Measurements from ENCODE around the gene RPL5.

The RPL5 gene

GRCh38 chr1:92808381-92808780 is 23.5 kb upstream of the RPL5 start:
- no peak for DNase-seq

DNA sequence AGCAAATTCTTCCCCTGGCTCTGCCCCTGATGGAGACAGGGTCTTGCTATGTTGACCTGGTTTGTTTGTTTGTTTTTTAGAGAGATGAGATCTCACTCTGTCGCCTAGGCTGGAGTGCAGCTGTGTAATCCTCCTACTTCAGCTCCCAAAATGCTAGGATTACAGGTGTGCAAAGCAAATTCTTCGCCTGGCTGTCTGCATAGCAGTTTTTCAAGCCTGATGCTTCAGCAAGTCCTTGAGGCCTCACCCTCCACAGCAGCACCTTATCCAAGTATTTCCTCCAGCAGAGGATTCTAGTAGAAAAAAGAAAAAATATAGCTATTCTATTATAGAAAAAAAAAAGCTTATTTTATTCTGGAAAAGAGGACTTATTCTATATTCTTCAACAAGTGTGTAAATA is 15.1 kb upstream of the RPL5 start:
- DNase-seq = no peak

DNA sequence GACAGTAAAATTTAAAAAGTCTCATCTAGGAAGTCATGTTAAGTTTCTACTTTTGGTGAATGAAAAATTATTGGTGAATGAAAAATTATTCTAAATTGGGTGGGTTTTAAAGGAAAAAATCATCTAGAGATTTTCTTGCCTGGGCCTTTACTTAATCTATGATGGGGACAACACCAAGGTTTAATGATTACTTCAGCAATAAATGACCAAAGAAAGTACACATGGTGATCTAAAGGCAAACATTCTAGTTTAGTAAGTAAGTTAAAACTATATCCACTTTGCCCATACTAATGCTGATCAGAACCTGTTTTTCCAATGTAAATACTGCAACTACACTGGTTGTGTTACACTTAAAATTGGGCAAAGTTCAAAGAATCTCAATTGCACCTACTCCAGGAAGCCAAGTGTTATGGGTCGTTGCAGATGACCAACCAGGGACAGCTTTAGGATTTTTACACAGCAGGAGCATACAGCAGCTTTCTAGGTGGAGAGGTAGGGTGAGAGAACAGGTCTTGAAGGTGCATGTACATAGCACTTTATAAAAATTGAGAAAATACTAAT is 14.6 kb upstream of the RPL5 start:
- no peak for DNase-seq

- no peak for DNase-seq
Observed at GRCh38 chr1:92817986-92818764, 13.7 kb upstream of the RPL5 start.

GRCh38 chr1:92820024-92820423 is 11.8 kb upstream of the RPL5 start:
- DNase-seq = no peak

GRCh38 chr1:92820551-92820950 is 11.3 kb upstream of the RPL5 start:
- no peak for DNase-seq

- no peak for DNase-seq
Observed at GRCh38 chr1:92822879-92823278, 9.0 kb upstream of the RPL5 start.

DNA sequence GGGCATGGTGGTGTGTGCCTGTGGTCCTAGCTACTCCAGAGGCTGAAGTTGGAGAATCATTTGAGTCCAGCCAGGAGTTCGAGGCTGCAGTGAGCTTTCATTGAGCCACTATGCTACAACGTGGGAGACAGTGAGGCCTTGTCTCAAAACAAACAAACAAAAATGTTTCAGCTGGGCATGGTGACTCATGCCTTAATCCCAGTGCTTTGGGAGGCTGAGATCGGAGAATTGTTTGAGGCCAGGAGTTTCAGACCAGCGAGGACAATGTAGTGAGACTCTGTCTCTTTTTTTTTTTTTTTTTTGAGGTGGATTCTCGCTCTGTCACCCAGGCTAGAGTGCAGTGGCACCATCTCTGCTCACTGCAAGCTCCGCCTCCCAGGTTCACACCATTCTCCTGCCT is 5.0 kb upstream of the RPL5 start:
- DNase-seq = no peak

DNA sequence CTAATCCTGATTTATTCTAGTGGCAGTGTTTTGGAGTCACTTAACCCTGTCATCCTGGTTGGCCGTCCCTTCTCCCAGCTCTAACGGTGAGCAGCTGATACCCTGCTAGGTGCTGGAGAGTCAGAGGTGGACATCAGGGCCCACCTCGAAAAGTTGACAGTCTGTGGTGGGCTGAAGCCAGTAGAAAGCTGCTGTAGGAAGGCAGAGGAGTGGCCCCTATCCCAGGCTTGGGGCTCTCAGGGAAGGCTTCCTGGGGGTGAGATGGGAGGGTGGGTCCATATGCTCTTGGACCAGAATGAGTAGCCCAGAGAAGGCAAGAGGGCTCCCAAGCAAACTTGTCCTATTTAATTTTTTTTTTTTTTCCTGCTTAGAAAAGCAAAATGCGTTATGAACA is 475 bp upstream of the RPL5 start:
- DNase-seq = no peak

DNA sequence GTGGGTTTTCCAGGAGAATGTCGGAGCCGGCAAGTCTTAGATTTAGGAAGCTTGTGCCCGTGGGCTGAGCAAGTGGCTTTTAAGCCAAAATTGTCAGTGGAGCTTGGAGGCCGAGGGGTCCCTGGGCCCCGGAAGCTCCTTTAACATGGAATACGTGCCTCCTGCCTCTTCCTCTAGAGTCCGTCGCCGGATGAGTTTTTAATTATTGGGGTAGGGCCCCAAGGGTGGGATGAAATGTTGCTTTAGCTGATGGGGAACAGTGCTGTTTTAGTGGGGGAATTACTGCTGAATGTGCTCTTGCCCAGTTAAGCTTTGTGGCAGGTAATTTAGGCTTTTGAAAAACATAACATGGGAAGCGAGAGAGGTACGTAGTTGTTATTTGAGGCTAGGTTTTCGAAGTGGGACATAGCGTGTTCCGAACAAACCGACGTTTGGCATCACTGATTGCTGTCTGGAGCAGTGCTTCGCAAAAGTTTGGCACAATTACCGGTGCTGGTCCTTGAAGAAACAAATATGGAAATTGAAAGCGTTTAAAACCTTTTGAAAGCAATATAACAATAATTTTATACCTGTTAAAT is 786 bp downstream of the RPL5 start:
- no peak for DNase-seq

DNA sequence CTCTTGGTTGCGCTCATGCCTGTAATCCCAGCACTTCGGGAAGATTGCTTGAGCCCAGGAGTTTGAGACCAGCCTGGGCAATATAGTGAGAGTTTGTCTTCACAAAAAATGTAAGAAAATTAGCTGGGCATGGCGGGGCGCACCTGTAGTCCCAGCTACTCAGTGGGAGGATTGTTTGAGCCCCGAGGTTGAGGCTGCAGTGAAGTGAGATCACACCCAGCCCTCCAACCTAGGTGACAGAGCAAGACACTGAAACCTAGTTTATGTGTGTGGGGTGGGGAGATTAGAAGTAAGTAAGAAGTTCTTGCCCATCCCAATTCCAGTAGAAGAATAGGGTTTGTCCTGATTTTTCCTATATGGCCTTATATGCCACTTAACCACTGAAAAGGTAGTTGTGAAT is 2.0 kb downstream of the RPL5 start:
- DNase-seq = no peak

- DNase-seq = no peak
Observed at GRCh38 chr1:92834617-92835016, 2.8 kb downstream of the RPL5 start.

DNA sequence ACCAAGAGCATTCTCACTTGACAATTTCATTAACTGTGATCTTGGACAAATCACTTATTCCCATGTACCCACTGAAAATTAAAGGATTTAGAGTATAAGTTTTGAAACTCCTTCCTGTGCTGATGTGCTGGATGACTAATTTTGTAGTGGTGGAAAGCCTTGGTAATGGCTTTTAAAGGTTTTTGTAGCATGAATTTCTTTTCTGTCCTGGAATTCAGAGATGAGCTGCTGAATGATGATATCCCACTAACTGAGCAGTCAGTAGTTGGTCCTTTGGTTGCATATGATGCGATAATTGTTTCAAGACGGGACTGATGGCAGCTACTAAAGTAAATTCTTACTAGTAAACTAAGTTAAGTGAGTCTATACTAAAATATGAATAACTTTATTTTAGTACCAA is 5.2 kb downstream of the RPL5 start:
- no peak for DNase-seq

GRCh38 chr1:92838519-92838918 is 6.7 kb downstream of the RPL5 start:
- no peak for DNase-seq

GRCh38 chr1:92839442-92839841 is 7.6 kb downstream of the RPL5 start:
- DNase-seq = no peak

DNA sequence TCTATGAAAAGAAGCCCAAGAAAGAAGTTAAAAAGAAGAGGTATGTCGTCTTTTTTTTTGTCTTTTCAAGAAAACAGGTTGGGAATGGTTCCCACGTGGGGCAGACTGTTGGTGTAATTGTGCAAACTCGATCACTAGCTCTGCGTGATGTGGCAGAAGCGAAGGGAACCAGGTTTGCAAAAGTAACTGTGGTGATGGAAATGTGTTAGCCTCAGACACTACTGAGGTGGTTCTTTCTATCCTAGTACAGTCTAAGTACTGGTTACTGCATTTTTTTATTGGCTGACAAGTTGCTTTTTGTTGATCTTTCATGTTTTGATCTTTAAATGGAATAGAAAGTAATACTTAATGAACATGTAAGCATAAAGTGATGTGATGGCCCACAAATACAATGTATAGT is 8.8 kb downstream of the RPL5 start:
- DNase-seq = no peak

DNA sequence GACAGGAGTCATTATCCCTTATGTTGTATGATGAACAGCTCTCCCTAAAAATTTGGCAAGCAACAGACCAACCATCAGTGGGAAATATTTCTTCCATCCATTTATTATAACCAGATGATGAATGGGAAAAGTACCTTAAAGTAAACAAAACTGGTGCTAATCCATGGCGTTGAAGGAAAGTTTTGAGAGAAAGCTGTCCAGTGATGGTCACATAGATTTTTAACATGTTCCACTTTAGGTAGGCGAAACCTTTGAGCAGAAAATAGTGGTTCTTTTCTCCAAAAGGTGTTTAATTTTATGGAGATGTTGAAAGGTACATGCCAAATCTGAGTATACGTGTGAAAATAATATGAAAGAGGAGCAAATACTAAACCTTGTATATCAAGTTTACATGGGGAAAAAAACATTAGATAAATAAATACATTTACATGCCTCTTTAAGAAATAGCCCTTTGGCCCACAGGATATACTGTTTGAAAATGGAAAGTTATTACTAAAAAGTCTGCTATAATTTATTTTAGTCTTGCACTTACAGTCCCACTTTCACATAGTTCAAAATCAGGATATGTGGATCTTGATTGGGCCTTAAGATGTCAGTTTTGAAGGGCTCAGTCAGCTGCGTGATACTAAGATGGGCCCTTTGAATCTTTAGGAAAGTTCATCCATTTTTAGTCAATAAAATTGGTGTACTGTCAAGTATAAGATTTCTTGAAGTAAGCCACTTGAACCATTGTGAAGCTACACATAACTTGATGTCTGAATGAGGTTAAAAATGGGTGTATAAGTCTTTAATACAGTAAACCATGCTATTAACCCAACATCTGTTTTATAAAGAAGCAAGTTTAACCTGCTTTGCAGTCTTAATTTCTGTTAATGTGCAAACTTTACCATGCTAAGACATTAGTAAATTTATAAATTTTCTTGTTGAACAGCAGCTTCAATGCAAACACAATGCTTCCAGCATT is 10.5 kb downstream of the RPL5 start:
- no peak for DNase-seq

DNA sequence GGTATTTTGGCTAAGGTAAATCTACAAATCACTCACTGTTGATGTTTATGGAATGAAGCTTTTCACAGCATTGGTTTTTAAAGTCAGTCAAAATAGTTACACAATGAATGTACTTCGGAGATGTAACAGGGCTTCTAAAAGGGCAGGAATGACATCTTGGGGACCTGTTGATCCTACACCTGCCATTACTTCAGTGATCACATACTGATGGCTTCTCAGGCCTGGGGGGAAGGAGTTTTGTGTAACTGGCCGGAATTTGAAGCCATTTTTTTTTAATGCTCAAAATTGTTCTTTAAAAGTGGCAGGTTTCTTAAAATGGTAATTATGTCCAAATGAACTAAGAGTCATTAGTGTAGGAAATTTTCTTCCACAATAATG is 11.2 kb downstream of the RPL5 start:
- no peak for DNase-seq

DNA sequence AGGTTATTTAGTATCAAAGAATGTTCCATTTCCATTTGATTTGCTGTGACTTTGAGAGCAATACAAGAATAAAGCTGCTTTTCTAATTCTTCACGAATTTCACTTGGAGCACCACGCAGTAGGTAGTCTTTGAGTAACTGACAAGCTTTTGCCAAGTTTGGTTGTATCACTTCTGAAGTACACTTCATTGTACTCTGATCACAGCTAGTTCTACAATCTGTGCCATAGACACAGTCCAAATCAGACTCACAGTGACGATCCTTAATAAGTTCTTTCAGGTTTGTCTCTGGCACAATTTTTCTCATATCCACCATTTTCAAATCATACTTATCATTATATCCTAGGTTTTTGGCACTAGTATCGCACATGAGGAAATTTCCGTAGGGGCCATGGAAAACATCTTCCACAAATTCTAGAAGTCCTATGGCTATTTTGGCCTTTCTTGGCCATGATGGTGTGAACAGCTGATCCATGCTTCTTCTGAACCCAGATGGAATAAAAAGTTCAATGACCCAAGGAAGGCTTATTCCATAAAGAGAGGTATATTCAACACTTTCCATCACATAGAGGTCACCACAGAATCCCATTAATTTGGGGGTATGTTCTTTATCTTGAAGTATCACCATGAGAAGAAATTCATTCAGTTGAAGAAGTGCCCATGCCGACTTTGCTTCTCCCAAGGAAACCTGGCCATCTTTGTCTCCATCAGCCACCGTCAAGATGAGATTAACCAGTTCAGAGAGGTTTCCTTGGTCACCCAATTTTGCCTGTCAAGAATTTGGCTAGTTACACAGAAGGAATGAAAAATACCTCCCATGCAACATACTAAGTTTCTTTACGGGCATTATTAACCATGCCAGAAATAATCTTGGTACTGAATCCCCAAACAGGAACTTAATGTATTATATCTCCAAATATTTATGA is 11.9 kb downstream of the RPL5 start:
- no peak for DNase-seq

GRCh38 chr1:92844439-92844838 is 12.6 kb downstream of the RPL5 start:
- no peak for DNase-seq

DNA sequence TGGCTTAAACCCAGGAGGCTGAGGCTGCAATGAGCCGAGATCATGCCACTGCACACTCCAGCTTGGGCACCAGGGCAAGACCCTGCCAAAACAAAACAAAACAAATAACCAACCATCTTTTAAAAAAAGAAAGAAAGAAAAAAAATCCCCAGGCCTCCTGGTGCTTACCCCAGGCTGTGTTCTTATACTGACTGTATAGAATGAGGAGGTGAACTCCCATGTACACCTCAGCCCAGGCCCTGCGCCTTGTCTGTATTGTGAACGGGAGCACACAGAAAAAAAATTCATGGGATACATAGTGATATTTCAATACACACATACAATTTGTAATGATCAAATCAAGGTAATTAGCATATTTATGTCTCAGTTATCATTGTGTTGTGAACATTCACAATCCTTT is 14.1 kb downstream of the RPL5 start:
- DNase-seq = no peak

DNA sequence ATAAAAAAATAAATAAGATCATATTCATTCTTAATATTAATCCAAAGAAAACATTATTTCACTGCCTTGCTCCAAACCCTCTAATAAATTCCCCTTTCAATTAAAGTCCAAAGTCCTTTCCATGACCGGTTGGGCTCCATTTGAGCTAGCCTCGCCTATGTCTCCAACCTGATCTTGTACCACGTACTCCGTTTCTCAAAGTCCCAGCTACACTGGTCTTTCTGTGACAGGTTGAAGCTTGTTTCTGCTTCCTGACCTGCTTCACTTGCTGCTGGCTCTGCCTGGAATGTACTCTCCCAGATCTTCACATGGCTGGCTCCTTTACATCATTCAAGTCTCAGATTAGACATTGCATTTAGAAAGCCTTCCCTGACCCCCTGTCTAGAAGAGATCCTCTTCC is 16.4 kb downstream of the RPL5 start:
- no peak for DNase-seq
